Parathyroid adenoma (tissue), 2 donors: ENCODE measurements around the gene HECW1.

Experiments
- H2AFZ ChIP-seq: fragments of 300-600 bp; sonication (generic); one replicate; pipeline ENCODE4 v1.7.0; 2017; ENCODE audit warnings: antibody characterized with exemption, mild to moderate bottlenecking
- H3K27ac ChIP-seq: fragments of 300-600 bp; sonication (generic); one replicate; pipeline ENCODE4 v1.7.0; 2017
- H3K27me3 ChIP-seq: fragments of 300-600 bp; sonication (generic); one replicate; pipeline ENCODE4 v1.7.0; 2017; ENCODE audit warnings: low read length; ENCODE audit not compliant: control insufficient read depth, insufficient read depth
- H3K36me3 ChIP-seq: fragments of 300-600 bp; sonication (generic); one replicate; pipeline ENCODE4 v1.7.0; 2017; ENCODE audit warnings: low read length; ENCODE audit not compliant: control insufficient read depth, insufficient read depth
- H3K4me1 ChIP-seq: fragments of 300-600 bp; sonication (generic); one replicate; pipeline ENCODE4 v1.7.0; 2017; ENCODE audit warnings: control low read depth
- H3K4me2 ChIP-seq: fragments of 300-600 bp; sonication (generic); one replicate; pipeline ENCODE4 v1.7.0; 2017; ENCODE audit warnings: low read length
- H3K4me3 ChIP-seq: fragments of 300-600 bp; sonication (generic); one replicate; pipeline ENCODE4 v1.7.0; 2017; ENCODE audit warnings: low read depth, low read length
- H3K79me2 ChIP-seq: fragments of 300-600 bp; sonication (generic); one replicate; pipeline ENCODE4 v1.7.0; 2017; ENCODE audit warnings: control low read depth
- H3K9ac ChIP-seq: fragments of 300-600 bp; sonication (generic); one replicate; pipeline ENCODE4 v1.7.0; 2017; ENCODE audit warnings: mild to moderate bottlenecking
- H3K9me3 ChIP-seq: fragments of 300-600 bp; sonication (generic); one replicate; pipeline ENCODE4 v1.7.0; 2017; ENCODE audit warnings: low read length; ENCODE audit not compliant: control insufficient read depth
- CTCF ChIP-seq: fragments of 300-600 bp; sonication (generic); IDR thresholded peaks from one replicate; pipeline ENCODE4 v1.7.0; 2017; ENCODE audit warnings: antibody characterized with exemption, mild to moderate bottlenecking
- donor health status: primary hyperparathyroidism.

Gene HECW1

GRCh38 chr7:43575506-43575905 lies 463.1 kb downstream of the HECW1 start:
- no peak overlapping the region for H3K27ac ChIP-seq
- H3K79me2 ChIP-seq, result no peaks in the 10 kb centered on the region
- no peaks in the 10 kb centered on the region for H3K36me3 ChIP-seq
- H3K9me3 ChIP-seq, result no peaks in the 10 kb centered on the region
- TF ChIP-seq CTCF, result no peak
- H2AFZ ChIP-seq, result no peak overlapping the region
- H3K9ac ChIP-seq, result no peak overlapping the region
- H3K4me3 ChIP-seq, result no peak overlapping the region
- no peaks in the 10 kb centered on the region for H3K27me3 ChIP-seq
- H3K4me1 ChIP-seq, result no peaks in the 10 kb centered on the region
- no peak overlapping the region for H3K4me2 ChIP-seq

GRCh38 chr7:43576241-43576640 lies 463.8 kb downstream of the HECW1 start:
- no peaks in the 10 kb centered on the region for H3K79me2 ChIP-seq
- H3K27ac ChIP-seq, result no peak overlapping the region
- no peak for TF ChIP-seq CTCF

GRCh38 chr7:43577485-43577951 lies 465.1 kb downstream of the HECW1 start:
- Histone ChIP-seq H3K27ac (no peak overlapping the region), H3K4me3 (no peak overlapping the region), H3K4me1 (no peaks in the 10 kb centered on the region), H3K79me2 (no peaks in the 10 kb centered on the region), H3K9ac (no peak overlapping the region), H3K9me3 (no peaks in the 10 kb centered on the region), H2AFZ (no peak overlapping the region), H3K27me3 (no peaks in the 10 kb centered on the region), H3K36me3 (no peaks in the 10 kb centered on the region), H3K4me2 (no peak overlapping the region)
- no peak for TF ChIP-seq CTCF

More at GRCh38 chr7:43576241-43576640, 463.8 kb downstream of the HECW1 start:
- H3K36me3 ChIP-seq, result no peaks in the 10 kb centered on the region
- H3K4me2 ChIP-seq, result no peak overlapping the region
- no peaks in the 10 kb centered on the region for H3K9me3 ChIP-seq
- no peak overlapping the region for H3K9ac ChIP-seq
- H3K27me3 ChIP-seq, result no peaks in the 10 kb centered on the region
- H3K4me1 ChIP-seq, result no peaks in the 10 kb centered on the region
- H2AFZ ChIP-seq, result no peak overlapping the region
- no peak overlapping the region for H3K4me3 ChIP-seq

GRCh38 chr7:43582503-43583423 lies 470.3 kb downstream of the HECW1 start, which contains the start of gene STK17A:
Gene STK17A, plus strand, starts transcription at chr7:43583108. Its CDS starts 136 bp downstream, at chr7:43583244.
- H3K9me3 ChIP-seq, result no peaks in the 10 kb centered on the region
- peaks cover 2% of the 10 kb centered on the region for H3K79me2 ChIP-seq
- H3K9ac ChIP-seq, result no peak within 1 kb of the TSS
- peak within 1 kb of the TSS; percentile 85 for H2AFZ ChIP-seq
- peak within 1 kb of the TSS; percentile 63 for H3K4me3 ChIP-seq
- no peaks in the 10 kb centered on the region for H3K27me3 ChIP-seq
- H3K36me3 ChIP-seq, result no peaks in the 10 kb centered on the region
- peak within 1 kb of the TSS; percentile 85 for H3K4me2 ChIP-seq
- TF ChIP-seq CTCF, result peak; percentile 100
- no peaks in the 10 kb centered on the region for H3K4me1 ChIP-seq
- H3K27ac ChIP-seq, result peak within 1 kb of the TSS; percentile 62
